Subcutaneous abdominal adipose tissue (tissue), 5 donors: Measurements from ENCODE around the gene CALR3.

Source experiments
- H3K27ac ChIP-seq: one replicate; pipeline ENCODE4 v1.7.0; 2013; ENCODE audit warnings: low read depth, mild to moderate bottlenecking, inconsistent platforms, low read length, moderate library complexity
- H3K27me3 ChIP-seq, 5 donors: one replicate each; pipeline ENCODE4 v1.7.0; 2013; ENCODE audit warnings: low read length in 5 of 5, inconsistent platforms in 1 of 5; ENCODE audit not compliant: control insufficient read depth in 5 of 5, insufficient read depth in 4 of 5
- H3K36me3 ChIP-seq, 5 donors: one replicate each; pipeline ENCODE4 v1.7.0; 2013; ENCODE audit warnings: low read length in 5 of 5; ENCODE audit not compliant: control insufficient read depth in 5 of 5, insufficient read depth in 5 of 5
- H3K4me1 ChIP-seq, 5 donors: one replicate each; pipeline ENCODE4 v1.7.0; 2013; ENCODE audit warnings: low read length in 5 of 5, mild to moderate bottlenecking in 3 of 5, moderate library complexity in 1 of 5; ENCODE audit not compliant: control insufficient read depth in 5 of 5, insufficient read depth in 5 of 5
- H3K4me3 ChIP-seq, 5 donors: one replicate each; pipeline ENCODE4 v1.7.0; 2013; ENCODE audit warnings: low read length in 5 of 5, low read depth in 1 of 5
- H3K9ac ChIP-seq, 5 donors: one replicate each; pipeline ENCODE4 v1.7.0; 2013; ENCODE audit warnings: low read length in 5 of 5, mild to moderate bottlenecking in 4 of 5, moderate library complexity in 3 of 5
- H3K9me3 ChIP-seq, 5 donors: one replicate each; pipeline ENCODE4 v1.7.0; 2013; ENCODE audit warnings: low read length in 5 of 5; ENCODE audit not compliant: control insufficient read depth in 5 of 5
- donor health status: healthy.
- donor health status: healthy.
- donor health status: healthy.
- donor health status: healthy.
- donor health status: healthy.

Gene CALR3

DNA sequence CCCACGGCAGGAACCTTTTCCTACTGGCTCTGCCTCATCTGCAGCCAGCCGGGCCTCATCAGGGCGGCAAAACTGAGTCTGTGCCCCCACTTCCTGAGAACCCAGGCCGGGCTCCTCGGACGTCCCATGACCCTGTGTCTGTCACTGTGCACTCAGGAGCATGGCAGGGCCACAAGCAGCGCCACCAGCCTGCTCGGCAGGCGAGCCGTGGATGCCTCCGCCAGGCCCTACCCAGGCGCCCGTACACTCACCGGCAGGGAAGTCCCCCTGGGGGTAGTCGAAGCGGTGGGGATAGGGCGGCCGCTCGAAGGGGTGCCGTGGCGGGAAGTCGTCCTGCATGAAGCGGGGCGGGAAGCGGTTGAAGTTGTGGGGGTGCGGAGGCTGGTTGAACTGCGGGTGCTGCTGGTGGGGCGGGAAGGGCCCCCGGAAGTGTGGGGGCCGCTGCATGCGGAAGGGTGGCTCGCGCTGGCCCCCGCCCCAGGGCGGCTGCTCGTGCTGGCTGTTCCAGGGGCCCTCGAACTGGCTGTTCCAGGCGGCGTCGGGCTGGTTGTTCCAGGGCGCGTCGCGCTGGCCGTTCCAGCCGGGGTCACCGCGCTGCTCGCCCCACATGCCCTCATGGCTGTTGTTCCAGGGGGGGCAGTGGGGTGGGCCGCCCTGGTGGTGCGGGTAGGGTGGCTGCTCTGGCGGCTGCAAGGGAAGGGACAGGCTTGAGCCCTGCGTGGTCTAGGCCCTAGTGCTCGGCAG is 29.2 kb upstream of the CALR3 start:
- H3K27ac ChIP-seq: no peak overlapping the region
- no peak overlapping the region for H3K4me3 ChIP-seq
- no peaks in the 10 kb centered on the region for H3K9me3 ChIP-seq
- H3K27me3 ChIP-seq: no peaks in the 10 kb centered on the region
- no peak overlapping the region for H3K9ac ChIP-seq
- no peaks in the 10 kb centered on the region for H3K4me1 ChIP-seq
- peaks cover 0 to 96% (median 92%) of the 10 kb centered on the region in 5 donors for H3K36me3 ChIP-seq

DNA sequence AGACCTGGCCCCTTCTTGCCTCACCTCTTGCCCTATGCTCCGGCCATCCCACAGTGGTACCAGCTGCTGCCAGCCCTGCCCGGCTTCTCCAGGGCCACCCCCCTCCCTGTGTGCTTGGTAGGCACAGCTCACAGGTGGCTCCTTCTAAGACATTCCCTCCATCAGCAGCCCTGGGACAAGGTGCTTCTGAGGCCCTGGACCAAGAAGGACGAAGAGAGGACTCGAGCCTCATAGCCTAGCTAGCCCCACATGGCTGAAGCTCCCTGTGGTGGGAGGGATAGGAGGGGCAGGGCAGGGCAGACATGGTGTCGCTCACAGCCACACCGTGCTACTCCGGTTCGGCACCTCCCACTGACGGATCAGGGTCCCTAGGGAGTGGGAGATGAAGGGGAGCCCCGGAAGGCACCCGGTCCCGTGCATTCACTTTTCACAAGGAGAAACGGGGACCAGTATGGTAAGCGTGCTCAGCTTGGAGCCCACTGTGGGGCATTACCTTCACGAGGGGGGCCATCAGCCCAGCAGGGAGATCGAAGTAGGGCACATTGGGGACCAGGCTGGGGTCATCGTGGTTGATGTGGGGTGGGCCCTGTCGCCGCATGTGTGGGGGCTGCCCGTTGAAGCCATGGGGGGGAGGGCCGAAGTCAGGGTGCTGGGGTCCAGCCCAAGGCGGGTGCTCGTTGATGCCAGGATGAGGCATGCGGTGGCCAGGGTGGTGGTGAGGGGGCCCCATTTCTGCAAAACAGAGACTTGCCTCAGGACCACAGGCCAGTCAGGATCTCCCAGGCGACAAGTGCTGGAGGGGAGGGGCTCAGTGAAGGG is 26.8 kb upstream of the CALR3 start:
- H3K27ac ChIP-seq: no peak overlapping the region
- peaks cover 2 to 97% (median 93%) of the 10 kb centered on the region in 5 donors for H3K36me3 ChIP-seq
- no peak overlapping the region for H3K9ac ChIP-seq
- H3K4me1 ChIP-seq: no peaks in the 10 kb centered on the region
- H3K9me3 ChIP-seq: no peaks in the 10 kb centered on the region
- no peak overlapping the region for H3K4me3 ChIP-seq
- H3K27me3 ChIP-seq: no peaks in the 10 kb centered on the region

DNA sequence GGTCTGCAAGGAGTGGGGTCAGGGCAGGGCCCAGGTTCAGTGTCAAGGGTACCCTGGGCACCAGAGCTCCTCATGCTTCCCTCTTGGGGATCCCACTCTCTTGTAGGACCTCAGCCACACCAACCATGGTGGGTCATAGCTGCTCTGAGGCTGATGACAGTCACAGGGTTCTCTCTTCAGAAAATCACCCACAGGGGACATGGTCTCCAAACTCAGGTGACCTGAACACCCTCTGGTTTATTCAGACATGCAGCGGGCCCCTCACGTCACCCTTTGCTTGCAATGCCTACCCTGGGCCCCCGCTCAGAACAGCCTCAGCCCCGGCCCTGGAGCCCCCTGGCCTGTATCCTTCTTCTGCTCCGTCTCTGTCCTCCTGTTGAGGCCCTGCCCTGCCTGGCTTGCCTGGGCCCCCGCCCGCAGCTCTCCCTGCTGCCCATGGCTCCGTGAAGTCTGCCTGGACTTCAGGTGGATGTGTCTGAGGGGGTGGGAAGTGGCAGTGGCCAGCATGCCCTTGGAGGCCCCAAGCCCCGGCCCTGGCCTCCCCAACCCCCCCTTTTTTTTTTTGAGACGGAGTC is 25.8 kb upstream of the CALR3 start:
- Histone ChIP-seq H3K27me3 (no peaks in the 10 kb centered on the region), H3K9ac (no peak overlapping the region), H3K9me3 (no peaks in the 10 kb centered on the region), H3K27ac (no peak overlapping the region), H3K4me1 (no peaks in the 10 kb centered on the region), H3K4me3 (no peak overlapping the region), H3K36me3 (peaks cover 2 to 97% (median 93%) of the 10 kb centered on the region in 5 donors)

DNA sequence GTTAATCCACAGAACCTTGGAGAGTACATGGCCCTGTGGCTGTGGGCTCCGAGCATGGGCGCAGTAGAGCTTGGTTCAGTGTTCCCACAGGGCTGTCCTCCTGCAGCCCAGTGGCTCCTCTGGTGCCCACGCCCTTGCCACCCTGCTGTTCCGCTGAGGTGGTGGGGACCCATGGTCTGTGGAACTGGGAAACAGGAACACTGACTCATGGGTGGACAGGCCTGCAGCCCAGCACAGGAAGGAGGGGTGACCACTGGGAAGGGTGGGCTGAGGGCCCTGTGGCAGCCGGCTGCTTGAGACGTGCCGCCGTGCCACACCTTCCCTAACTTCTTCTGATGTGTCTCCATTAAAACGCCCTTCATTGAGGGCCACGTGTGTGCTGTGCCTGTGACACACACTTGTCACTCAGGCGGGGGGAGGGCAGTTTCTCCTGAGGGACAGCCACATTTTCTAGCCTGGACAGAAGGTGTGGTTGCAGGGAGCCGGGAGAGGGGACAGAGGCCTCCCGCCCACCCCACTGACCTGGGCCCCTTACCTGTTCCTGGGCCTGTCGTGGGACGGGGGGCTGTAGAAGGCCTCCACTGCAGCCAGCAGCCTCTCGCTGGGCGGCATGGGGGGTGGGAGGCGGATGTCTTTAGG is 25.1 kb upstream of the CALR3 start:
- Histone ChIP-seq H3K36me3 (peaks cover 2 to 95% (median 90%) of the 10 kb centered on the region in 5 donors), H3K27me3 (no peaks in the 10 kb centered on the region), H3K9ac (no peak overlapping the region), H3K27ac (no peak overlapping the region), H3K4me3 (no peak overlapping the region), H3K4me1 (no peaks in the 10 kb centered on the region), H3K9me3 (no peaks in the 10 kb centered on the region)

DNA sequence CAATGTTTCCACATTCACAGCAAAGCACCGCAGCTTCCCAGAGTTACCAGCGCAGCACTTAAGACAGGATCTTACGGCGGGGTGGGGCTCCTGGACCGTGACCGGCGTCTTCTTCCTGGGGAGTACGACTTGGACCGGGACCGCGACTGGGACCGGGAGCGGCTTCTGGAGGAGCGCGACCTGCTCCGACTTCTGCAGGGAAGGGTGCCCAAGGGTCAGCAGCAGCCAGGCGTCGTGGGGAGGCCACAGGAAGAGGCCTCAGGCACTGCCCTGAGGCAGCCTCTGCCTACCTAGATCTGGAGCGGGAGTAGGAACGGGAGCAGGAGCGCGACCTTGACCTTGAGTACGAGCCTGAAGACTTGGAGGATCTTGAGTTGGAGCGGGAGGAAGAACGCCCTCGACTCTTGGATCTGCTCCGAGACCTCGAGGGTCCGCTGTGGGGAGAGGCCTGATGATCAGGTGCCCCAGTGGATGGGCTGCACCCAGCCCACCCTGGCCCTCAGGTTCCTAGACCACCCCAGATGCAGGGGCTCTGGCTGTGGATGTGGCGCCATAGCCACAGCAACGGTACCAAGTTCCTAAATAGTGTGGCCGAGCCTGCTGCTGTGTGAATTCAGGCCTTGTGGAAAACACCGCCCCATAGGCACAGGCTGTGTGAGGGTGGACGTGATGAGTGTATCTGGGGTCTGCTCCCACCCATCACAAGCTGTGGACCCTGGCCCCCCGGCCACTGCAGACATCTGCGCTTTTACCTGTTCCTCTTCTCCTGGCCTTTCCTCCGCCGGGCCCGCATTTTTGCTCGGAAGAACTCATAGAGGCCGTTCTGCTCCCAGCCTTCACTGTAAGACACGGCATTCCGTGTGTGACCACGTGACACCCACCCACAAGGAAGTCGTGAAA is 24.4 kb upstream of the CALR3 start:
- Histone ChIP-seq H3K4me3 (no peak overlapping the region), H3K27ac (no peak overlapping the region), H3K9ac (no peak overlapping the region), H3K36me3 (peaks cover 2 to 87% (median 82%) of the 10 kb centered on the region in 5 donors), H3K9me3 (no peaks in the 10 kb centered on the region), H3K4me1 (no peaks in the 10 kb centered on the region), H3K27me3 (no peaks in the 10 kb centered on the region)

DNA sequence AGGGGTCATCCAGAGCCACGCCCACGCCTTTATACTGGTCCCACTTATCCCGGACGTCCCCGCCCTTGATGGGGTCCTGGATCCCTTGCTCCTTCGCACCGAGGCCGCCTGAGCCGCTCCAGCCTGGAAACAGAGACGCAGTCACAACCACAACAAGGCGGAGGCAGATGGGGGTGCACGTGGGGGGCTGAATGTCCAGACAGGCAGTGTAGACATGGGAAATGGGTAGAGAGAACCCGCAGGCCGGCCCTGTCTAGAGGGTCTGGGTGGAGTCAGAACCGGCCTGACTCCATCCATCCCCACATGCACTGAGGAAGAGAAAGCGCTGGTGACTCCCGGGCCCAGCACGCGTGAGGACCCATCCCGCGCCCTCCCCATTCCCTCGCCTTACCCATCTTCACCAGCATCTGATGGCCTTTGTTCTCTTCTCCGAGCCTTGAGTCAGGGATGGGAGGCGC is 23.3 kb upstream of the CALR3 start:
- H3K36me3 ChIP-seq: peaks cover 2 to 83% (median 78%) of the 10 kb centered on the region in 5 donors
- no peak overlapping the region for H3K9ac ChIP-seq
- no peak overlapping the region for H3K27ac ChIP-seq
- H3K4me1 ChIP-seq: no peaks in the 10 kb centered on the region
- H3K4me3 ChIP-seq: no peak overlapping the region
- H3K9me3 ChIP-seq: no peaks in the 10 kb centered on the region
- no peaks in the 10 kb centered on the region for H3K27me3 ChIP-seq

DNA sequence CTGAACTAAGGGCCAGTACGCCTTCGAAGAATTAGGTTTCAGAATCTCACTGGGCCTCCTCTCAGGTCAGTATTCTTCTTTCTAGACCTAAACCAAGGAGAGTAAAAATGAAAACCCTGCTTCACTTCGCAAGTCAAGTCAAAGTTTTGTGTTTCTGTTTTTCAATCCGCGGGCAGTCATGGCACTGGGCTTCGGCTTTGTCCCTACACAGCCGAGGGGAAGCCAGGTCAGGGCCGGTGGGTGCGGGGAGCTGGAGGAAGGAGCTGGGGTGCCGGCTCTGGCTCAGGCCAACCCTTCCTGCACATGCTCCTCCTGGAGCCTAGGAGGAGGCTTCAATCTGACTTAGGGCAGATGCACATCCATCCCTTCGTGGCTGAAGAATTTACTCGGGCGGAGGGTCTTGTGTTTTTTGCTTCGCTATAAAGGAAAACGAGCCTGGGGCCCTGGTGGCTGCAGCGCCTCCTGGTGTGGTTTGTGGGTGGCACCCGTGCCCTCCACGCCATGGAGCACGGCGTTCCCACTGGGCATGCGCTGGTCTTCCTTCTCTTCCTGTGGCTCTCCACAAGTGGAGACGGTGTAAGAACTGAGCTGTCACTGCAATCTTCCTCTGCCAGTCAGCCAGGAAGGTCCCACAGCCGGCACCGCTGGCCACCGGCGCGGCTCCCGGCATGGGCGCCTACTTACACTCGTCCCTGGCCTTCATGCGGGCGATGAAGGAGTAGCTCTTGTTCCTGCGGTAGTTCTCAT is 22.7 kb upstream of the CALR3 start:
- H3K4me3 ChIP-seq: no peak overlapping the region
- H3K27me3 ChIP-seq: no peaks in the 10 kb centered on the region
- no peaks in the 10 kb centered on the region for H3K9me3 ChIP-seq
- H3K9ac ChIP-seq: no peak overlapping the region
- H3K36me3 ChIP-seq: peaks cover 2 to 79% (median 73%) of the 10 kb centered on the region in 5 donors
- H3K27ac ChIP-seq: no peak overlapping the region
- no peaks in the 10 kb centered on the region for H3K4me1 ChIP-seq

DNA sequence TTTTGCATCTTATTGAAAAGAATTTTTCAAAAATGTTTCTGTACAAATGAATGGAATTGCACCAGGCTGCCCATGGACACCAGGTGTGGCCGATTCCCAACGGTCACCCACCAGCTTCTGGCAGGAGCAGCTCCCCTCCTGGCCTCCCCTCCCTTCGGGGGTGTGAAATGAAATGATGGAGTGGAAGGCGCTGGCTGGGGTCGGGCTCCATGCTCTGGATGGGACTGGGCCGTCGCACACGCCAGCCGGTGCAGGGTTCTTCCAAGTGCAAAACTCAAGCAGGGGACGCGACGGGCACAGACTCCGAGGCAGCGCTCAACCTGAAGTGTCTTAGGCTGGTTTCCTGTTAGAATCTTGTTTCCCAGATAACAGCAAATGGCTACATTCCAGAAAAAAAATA is 22.1 kb upstream of the CALR3 start:
- H3K4me1 ChIP-seq: no peaks in the 10 kb centered on the region
- no peak overlapping the region for H3K9ac ChIP-seq
- H3K9me3 ChIP-seq: no peaks in the 10 kb centered on the region
- H3K27ac ChIP-seq: no peak overlapping the region
- H3K4me3 ChIP-seq: no peak overlapping the region
- H3K27me3 ChIP-seq: no peaks in the 10 kb centered on the region
- H3K36me3 ChIP-seq: peaks cover 2 to 78% (median 69%) of the 10 kb centered on the region in 5 donors
